SK-N-SH (cell line): Measurements from ENCODE around the gene DPYSL5. TPM values are rescaled to one million over a fixed set of nuclear protein-coding genes. Genes with fewer than 3 reads are reported as not detected.

Source experiments
- CTCF ChIA-PET: fragments of 300-600, 350-600 bp; formaldehyde crosslinking; extraction: SDS; loops from one replicate; lab custom pipeline; 2021; lab: Yijun Ruan, JAX
- POLR2A ChIA-PET: fragments of 350-600 bp; sonication (Branson Sonifier 250); formaldehyde crosslinking; extraction: SDS; loops from one replicate; lab custom pipeline; 2020; ENCODE audit warnings: antibody characterized with exemption, inconsistent platforms; lab: Yijun Ruan, JAX
- DNase-seq: peaks from one replicate; pipeline ENCODE4 v3.0.0; 2012
- H2AFZ ChIP-seq: fragments of 200-600 bp; sonication (generic); 2 replicates; pipeline ENCODE4 v1.8.1; 2016; ENCODE audit warnings: antibody characterized with exemption, mild to moderate bottlenecking, low read depth
- H3F3A ChIP-seq: fragments of 200-600 bp; sonication (generic); replicated peaks from 2 replicates; pipeline ENCODE3; 2016; ENCODE audit warnings: antibody characterized with exemption, mild to moderate bottlenecking; ENCODE audit not compliant: insufficient read depth
- H3K27ac ChIP-seq, 2 experiments: fragments of 200-500 bp in 1 of 2; fragments of 200-600 bp in 1 of 2; sonication (Bioruptor generic) in 1 of 2; sonication (generic), shearing (Covaris generic) in 1 of 2; 2 replicates each; pipeline versions ENCODE4 v1.5.1 to v1.6.1; 2014 to 2016; ENCODE audit warnings: low read depth in 2 of 2, inconsistent platforms in 1 of 2, low read length in 1 of 2, mild to moderate bottlenecking in 1 of 2, mixed read lengths in 1 of 2
- H3K27me3 ChIP-seq: fragments of 200-600 bp; sonication (generic), shearing (Covaris generic); 2 replicates; pipeline ENCODE4 v1.6.1; 2016; ENCODE audit warnings: mixed run types; ENCODE audit not compliant: insufficient read depth
- H3K36me3 ChIP-seq, 2 experiments: fragments of 200-500 bp in 1 of 2; fragments of 200-600 bp in 1 of 2; sonication (Bioruptor generic) in 1 of 2; sonication (generic) in 1 of 2; replicated peaks in 1 of 2; 2 replicates each; pipeline versions ENCODE3 to v1.5.1; 2014 to 2016; ENCODE audit warnings: low read length in 1 of 2, mild to moderate bottlenecking in 1 of 2; ENCODE audit not compliant: insufficient read depth in 2 of 2, control insufficient read depth in 1 of 2
- H3K4me1 ChIP-seq, 2 experiments: fragments of 200-500 bp in 1 of 2; fragments of 200-600 bp in 1 of 2; sonication (Bioruptor generic) in 1 of 2; sonication (generic), shearing (Covaris generic) in 1 of 2; 2 replicates each; pipeline versions ENCODE4 v1.5.1 to v1.6.1; 2014 to 2016; ENCODE audit warnings: low read depth in 1 of 2, low read length in 1 of 2, mixed run types in 1 of 2; ENCODE audit not compliant: insufficient read depth in 2 of 2, control insufficient read depth in 1 of 2
- H3K4me2 ChIP-seq: fragments of 200-600 bp; sonication (generic), shearing (Covaris generic); 2 replicates; pipeline ENCODE4 v1.6.1; 2017; ENCODE audit warnings: mixed run types
- H3K4me3 ChIP-seq, 2 experiments: fragments of 200-500 bp in 1 of 2; fragments of 200-600 bp in 1 of 2; sonication (Bioruptor generic) in 1 of 2; sonication (generic), shearing (Covaris generic) in 1 of 2; 2 replicates each; pipeline versions ENCODE4 v1.5.1 to v1.8.1; 2014 to 2016; ENCODE audit warnings: low read depth in 2 of 2, inconsistent platforms in 1 of 2, low read length in 1 of 2, mild to moderate bottlenecking in 1 of 2, mixed read lengths in 1 of 2, moderate library complexity in 1 of 2
- H3K79me2 ChIP-seq: fragments of 200-600 bp; sonication (generic); 2 replicates; pipeline ENCODE4 v1.8.1; 2017; ENCODE audit warnings: mild to moderate bottlenecking; ENCODE audit not compliant: insufficient read depth
- H3K9ac ChIP-seq: fragments of 200-600 bp; sonication (generic); 2 replicates; pipeline ENCODE4 v1.6.1; 2017; ENCODE audit warnings: mixed run types
- H3K9me2 ChIP-seq: fragments of 200-600 bp; sonication (generic); 2 replicates; pipeline ENCODE4 v1.6.1; 2017; ENCODE audit warnings: mixed run types
- H3K9me3 ChIP-seq: fragments of 200-600 bp; sonication (generic); 2 replicates; pipeline ENCODE4 v1.6.1; 2017; ENCODE audit warnings: mixed run types, mild to moderate bottlenecking, moderate library complexity
- H4K20me1 ChIP-seq: fragments of 200-600 bp; sonication (generic); 2 replicates; pipeline ENCODE4 v1.6.1; 2017; ENCODE audit warnings: mild to moderate bottlenecking, mixed run types; ENCODE audit not compliant: insufficient read depth
- ELF1 ChIP-seq: IDR thresholded peaks from 2 replicates; pipeline ENCODE4 v1.4.0; 2012
- EP300 ChIP-seq, 2 experiments: IDR thresholded peaks; 2 replicates each; pipeline versions ENCODE4 v1.4.0 to v1.6.1; 2012; ENCODE audit warnings: borderline replicate concordance in 1 of 2, low read depth in 1 of 2, low read length in 1 of 2
- EZH2phosphoT487 ChIP-seq: fragments of 200-600 bp; sonication (generic); IDR thresholded peaks from 2 replicates; pipeline ENCODE4 v1.6.1; 2017; ENCODE audit warnings: low read depth, mixed run types, mild to moderate bottlenecking, antibody characterized with exemption, moderate library complexity, borderline replicate concordance
- FOSL2 ChIP-seq: IDR thresholded peaks from 2 replicates; pipeline ENCODE4 v1.4.0; 2012; ENCODE audit warnings: low read depth, mild to moderate bottlenecking, moderate library complexity, borderline replicate concordance
- GABPA ChIP-seq: IDR thresholded peaks from 2 replicates; pipeline ENCODE4 v1.4.0; 2012; ENCODE audit warnings: low read depth, mild to moderate bottlenecking
- GATA2 ChIP-seq: sonication (generic); formaldehyde crosslinking; IDR thresholded peaks from 2 replicates; pipeline ENCODE4 v1.5.0; 2020; ENCODE audit warnings: mild to moderate bottlenecking, missing genetic modification reagents
- JUND ChIP-seq: IDR thresholded peaks from 2 replicates; pipeline ENCODE4 v1.4.0; 2012
- MXI1 ChIP-seq: IDR thresholded peaks from 2 replicates; pipeline ENCODE4 v1.6.1; 2012; ENCODE audit warnings: mild to moderate bottlenecking, low read depth, low read length, improper control_type of control experiment
- NFIC ChIP-seq: IDR thresholded peaks from 2 replicates; pipeline ENCODE4 v1.4.0; 2012; ENCODE audit warnings: borderline replicate concordance
- NRF1 ChIP-seq: IDR thresholded peaks from 2 replicates; pipeline ENCODE4 v1.6.1; 2012; ENCODE audit warnings: low read depth, mild to moderate bottlenecking, low read length
- PBX3 ChIP-seq: IDR thresholded peaks from 2 replicates; pipeline ENCODE4; 2012
- POLR2AphosphoS5 ChIP-seq: IDR thresholded peaks from 2 replicates; pipeline ENCODE4 v1.6.1; 2012; ENCODE audit warnings: low read depth, low read length
- RCOR1 ChIP-seq: fragments of 150-350 bp; IDR thresholded peaks from 2 replicates; pipeline ENCODE4 v1.6.1; 2017; ENCODE audit warnings: antibody characterized with exemption, low read length
- RXRA ChIP-seq: IDR thresholded peaks from 2 replicates; pipeline ENCODE4 v1.4.0; 2012; ENCODE audit warnings: low read depth, mild to moderate bottlenecking, borderline replicate concordance
- SMC3 ChIP-seq: IDR thresholded peaks from 2 replicates; pipeline ENCODE4 v1.6.1; 2012; ENCODE audit warnings: low read depth, low read length, improper control_type of control experiment
- TEAD4 ChIP-seq: IDR thresholded peaks from 2 replicates; pipeline ENCODE4 v1.4.0; 2012; ENCODE audit warnings: mild to moderate bottlenecking, borderline replicate concordance; ENCODE audit not compliant: insufficient read depth
- USF2 ChIP-seq: fragments of 150-350 bp; IDR thresholded peaks from 2 replicates; pipeline ENCODE4 v1.6.1; 2017; ENCODE audit warnings: antibody characterized with exemption, low read length, low read depth, borderline replicate concordance
- WGBS: methylation state at CpG from one replicate; pipeline ENCODE4 v1.1.6; 2017; ENCODE audit warnings: low lambda C conversion rate; 5-methylcytosine and 5-hydroxymethylcytosine counted together
- polyA plus RNA-seq, 3 experiments: library from polyadenylated mRNA; depleted of rRNA; stranded (reverse); fragments of >200 nt; gene quantifications; 2 replicates each; pipeline ENCODE4 v1.2.3, GENCODE V29; 2012
- TF ChIP-seq, protein P1 (sequence below): IDR thresholded peaks from 2 replicates; pipeline ENCODE4 v1.4.0; 2012; ENCODE audit warnings: low read depth, borderline replicate concordance
- TF ChIP-seq, protein P2 (sequence below): fragments of 200-600 bp; sonication (generic); IDR thresholded peaks from 2 replicates; pipeline ENCODE4 v1.6.1; 2017; ENCODE audit warnings: antibody characterized with exemption, mild to moderate bottlenecking, moderate library complexity

The DPYSL5 gene
- polyA plus RNA-seq, 1 of the 3 experiments (the other 2 are of a cell fraction): 0.79 TPM

DNA sequence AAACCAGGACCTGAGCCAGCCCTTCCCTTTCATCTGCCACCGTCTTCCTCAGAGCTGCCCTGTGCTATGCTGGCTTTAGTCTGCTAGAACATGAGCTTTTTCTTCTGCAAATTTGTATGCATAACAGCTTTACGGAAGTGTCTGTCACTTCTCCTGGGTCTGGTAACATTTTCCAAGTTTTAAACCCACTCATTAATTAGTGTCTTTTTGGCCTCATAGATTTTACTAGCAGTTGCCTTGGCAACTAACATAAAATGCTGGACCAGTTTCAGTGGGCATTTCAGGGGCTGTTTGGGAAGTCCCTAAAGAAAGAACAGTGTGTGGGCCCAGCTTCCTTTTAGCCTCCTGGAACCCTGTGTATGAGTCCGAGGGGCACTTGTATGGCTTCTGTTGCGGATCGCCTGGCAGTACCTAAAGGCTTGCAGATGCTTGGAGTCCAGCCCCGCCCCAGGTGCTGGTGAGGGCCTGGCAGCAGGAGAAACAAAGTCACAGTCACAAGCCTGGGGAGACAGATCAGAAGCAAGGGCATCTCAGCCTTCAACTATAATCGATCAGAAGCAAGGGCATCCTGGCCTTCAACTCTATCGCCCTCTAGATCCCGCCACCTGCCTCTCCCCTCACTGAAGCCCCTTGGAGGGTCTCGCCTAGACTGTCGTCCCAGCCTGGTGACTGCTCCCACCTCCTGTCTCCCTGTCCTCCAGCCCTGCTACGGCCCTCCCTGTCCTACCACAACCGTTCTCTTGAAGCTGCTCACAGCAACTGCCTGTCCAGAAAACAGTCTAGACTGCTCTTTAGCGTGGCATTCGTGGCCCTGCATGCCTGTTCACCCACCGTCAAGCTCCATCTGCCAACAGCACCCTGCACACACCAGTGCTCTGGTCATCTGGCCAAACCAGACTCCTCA lies 85.8 kb downstream of the DPYSL5 start:
- H4K20me1 ChIP-seq: no peaks in the 10 kb centered on the region
- no peak for DNase-seq
- no peak overlapping the region for H3K4me3 ChIP-seq
- peaks cover 30% of the 10 kb centered on the region for H3K27me3 ChIP-seq
- H3K27ac ChIP-seq: no peak overlapping the region
- no peaks in the 10 kb centered on the region for H3F3A ChIP-seq
- H3K9ac ChIP-seq: no peak overlapping the region
- no peak overlapping the region for H2AFZ ChIP-seq
- no peaks in the 10 kb centered on the region for H3K9me2 ChIP-seq
- H3K4me2 ChIP-seq: no peak overlapping the region
- TF ChIP-seq, protein P1, sequence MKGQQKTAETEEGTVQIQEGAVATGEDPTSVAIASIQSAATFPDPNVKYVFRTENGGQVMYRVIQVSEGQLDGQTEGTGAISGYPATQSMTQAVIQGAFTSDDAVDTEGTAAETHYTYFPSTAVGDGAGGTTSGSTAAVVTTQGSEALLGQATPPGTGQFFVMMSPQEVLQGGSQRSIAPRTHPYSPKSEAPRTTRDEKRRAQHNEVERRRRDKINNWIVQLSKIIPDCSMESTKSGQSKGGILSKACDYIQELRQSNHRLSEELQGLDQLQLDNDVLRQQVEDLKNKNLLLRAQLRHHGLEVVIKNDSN: no peak
- TF ChIP-seq FOSL2 (no peak), TEAD4 (no peak), GABPA (no peak), POLR2AphosphoS5 (no peak), PBX3 (no peak), USF2 (no peak), RXRA (no peak), GATA2 (no peak)
- no peaks in the 10 kb centered on the region for H3K79me2 ChIP-seq
- H3K4me1 ChIP-seq: no peaks in the 10 kb centered on the region
- H3K9me3 ChIP-seq: no peaks in the 10 kb centered on the region
- no peaks in the 10 kb centered on the region for H3K36me3 ChIP-seq
- POLR2A ChIA-PET: no interaction called here
- 66% methylated on average over 16 of the region's 16 CpGs for WGBS
- CTCF ChIA-PET: interaction anchor here (5.0 to 16.0 kb wide), 4 partner anchors 9 to 86 kb away, joined by 38 to 677 read pairs (median 157); partner anchors contain the start of gene DPYSL5

- H3K27ac ChIP-seq: no peak overlapping the region
- ChIA-PET CTCF (interaction anchor here (5.0 to 16.0 kb wide), 4 partner anchors 8 to 86 kb away, joined by 38 to 677 read pairs (median 157); partner anchors contain the start of gene DPYSL5), POLR2A (no interaction called here)
- no peak overlapping the region for H3K9ac ChIP-seq
- no peak overlapping the region for H3K4me3 ChIP-seq
- H3F3A ChIP-seq: no peaks in the 10 kb centered on the region
- H2AFZ ChIP-seq: no peak overlapping the region
- H3K4me2 ChIP-seq: no peak overlapping the region
- H3K4me1 ChIP-seq: no peaks in the 10 kb centered on the region
- DNase-seq: no peak
- no peaks in the 10 kb centered on the region for H3K9me3 ChIP-seq
- whole genome bisulfite sequencing: 75% methylated on average over 9 of the region's 10 CpGs
- H3K79me2 ChIP-seq: no peaks in the 10 kb centered on the region
- H3K9me2 ChIP-seq: no peaks in the 10 kb centered on the region
- peaks cover 34% of the 10 kb centered on the region for H3K27me3 ChIP-seq
- no peaks in the 10 kb centered on the region for H4K20me1 ChIP-seq
- H3K36me3 ChIP-seq: no peaks in the 10 kb centered on the region
- TF ChIP-seq GATA2 (no peak), JUND (no peak), EZH2phosphoT487 (no peak), POLR2AphosphoS5 (no peak), EP300 (IDR thresholded peaks at IDR 0.05; ENCODE audit: borderline replicate concordance in 1 of 2, low read depth in 1 of 2, low read length in 1 of 2) (no peak), PBX3 (no peak), RCOR1 (no peak), SMC3 (no peak), ELF1 (no peak), NFIC (no peak), MXI1 (no peak), NRF1 (no peak)
- TF ChIP-seq, protein P1: no peak
- TF ChIP-seq, protein P2, sequence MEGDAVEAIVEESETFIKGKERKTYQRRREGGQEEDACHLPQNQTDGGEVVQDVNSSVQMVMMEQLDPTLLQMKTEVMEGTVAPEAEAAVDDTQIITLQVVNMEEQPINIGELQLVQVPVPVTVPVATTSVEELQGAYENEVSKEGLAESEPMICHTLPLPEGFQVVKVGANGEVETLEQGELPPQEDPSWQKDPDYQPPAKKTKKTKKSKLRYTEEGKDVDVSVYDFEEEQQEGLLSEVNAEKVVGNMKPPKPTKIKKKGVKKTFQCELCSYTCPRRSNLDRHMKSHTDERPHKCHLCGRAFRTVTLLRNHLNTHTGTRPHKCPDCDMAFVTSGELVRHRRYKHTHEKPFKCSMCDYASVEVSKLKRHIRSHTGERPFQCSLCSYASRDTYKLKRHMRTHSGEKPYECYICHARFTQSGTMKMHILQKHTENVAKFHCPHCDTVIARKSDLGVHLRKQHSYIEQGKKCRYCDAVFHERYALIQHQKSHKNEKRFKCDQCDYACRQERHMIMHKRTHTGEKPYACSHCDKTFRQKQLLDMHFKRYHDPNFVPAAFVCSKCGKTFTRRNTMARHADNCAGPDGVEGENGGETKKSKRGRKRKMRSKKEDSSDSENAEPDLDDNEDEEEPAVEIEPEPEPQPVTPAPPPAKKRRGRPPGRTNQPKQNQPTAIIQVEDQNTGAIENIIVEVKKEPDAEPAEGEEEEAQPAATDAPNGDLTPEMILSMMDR: no peak
Observed at GRCh38 chr2:26934335-26934724, 86.4 kb downstream of the DPYSL5 start.
